Measurements from ENCODE around the gene BPIFB3. TPM values are rescaled to one million over a fixed set of nuclear protein-coding genes. Genes with fewer than 3 reads are reported as not detected.

Gene BPIFB3
- total RNA-seq, 1 experiment from 2014 or later: not detected

GRCh38 chr20:33010674-33011449 is 42.8 kb upstream of the BPIFB3 start:
- no peaks in the 10 kb centered on the region for H3K9me3 ChIP-seq (replicated peaks)
- no peak overlapping the region for H3K4me3 ChIP-seq
- 0 out of 2 replicates have a peak, but pooled peaks cover 3% of the 10 kb centered on the region for H3K4me1 ChIP-seq (replicated peaks)
- no peaks in the 10 kb centered on the region for H3K36me3 ChIP-seq
- H3K27me3 ChIP-seq (replicated peaks): no peaks in the 10 kb centered on the region; the same call in 1 of the 2 replicates
- no peak for DNase-seq (ENCODE audit: low read depth in 1 of 2, low spot score in 2 of 2)
- H3K27ac ChIP-seq: no peak overlapping the region

- no peak overlapping the region for H3K4me3 ChIP-seq
- H3K27me3 ChIP-seq (replicated peaks): no peaks in the 10 kb centered on the region; the same call in 1 of the 2 replicates
- no peak for DNase-seq (ENCODE audit: low read depth in 1 of 2, low spot score in 2 of 2)
- 0 out of 2 replicates have a peak, but pooled peaks cover 3% of the 10 kb centered on the region for H3K4me1 ChIP-seq (replicated peaks)
- H3K36me3 ChIP-seq: no peaks in the 10 kb centered on the region
- H3K27ac ChIP-seq: no peak overlapping the region
- H3K9me3 ChIP-seq (replicated peaks): no peaks in the 10 kb centered on the region
Observed at GRCh38 chr20:33012327-33013189, 41.1 kb upstream of the BPIFB3 start.

- H3K9me3 ChIP-seq (replicated peaks): no peaks in the 10 kb centered on the region
- no peak for DNase-seq (ENCODE audit: low read depth in 1 of 2, low spot score in 2 of 2)
Observed at GRCh38 chr20:33013701-33014326, 39.9 kb upstream of the BPIFB3 start.

GRCh38 chr20:33014336-33015113 is 39.2 kb upstream of the BPIFB3 start:
- no peak for DNase-seq (ENCODE audit: low read depth in 1 of 2, low spot score in 2 of 2)
- H3K36me3 ChIP-seq: no peaks in the 10 kb centered on the region
- H3K27me3 ChIP-seq (replicated peaks): no peaks in the 10 kb centered on the region; the same call in 1 of the 2 replicates
- 0 out of 2 replicates have a peak, but pooled peaks cover 3% of the 10 kb centered on the region for H3K4me1 ChIP-seq (replicated peaks)
- no peak overlapping the region for H3K4me3 ChIP-seq
- no peak overlapping the region for H3K27ac ChIP-seq
- H3K9me3 ChIP-seq (replicated peaks): no peaks in the 10 kb centered on the region

More at GRCh38 chr20:33013701-33014326, 39.9 kb upstream of the BPIFB3 start:
- Histone ChIP-seq H3K27ac (no peak overlapping the region), H3K4me3 (no peak overlapping the region), H3K4me1 (replicated peaks) (0 out of 2 replicates have a peak, but pooled peaks cover 3% of the 10 kb centered on the region), H3K27me3 (replicated peaks) (no peaks in the 10 kb centered on the region; the same call in 1 of the 2 replicates), H3K36me3 (no peaks in the 10 kb centered on the region)

- Histone ChIP-seq H3K27ac (no peak overlapping the region), H3K27me3 (replicated peaks) (no peaks in the 10 kb centered on the region; the same call in 1 of the 2 replicates), H3K4me3 (no peak overlapping the region), H3K9me3 (replicated peaks) (no peaks in the 10 kb centered on the region), H3K36me3 (no peaks in the 10 kb centered on the region), H3K4me1 (replicated peaks) (0 out of 2 replicates have a peak, but pooled peaks cover 3% of the 10 kb centered on the region)
- no peak for DNase-seq (ENCODE audit: low read depth in 1 of 2, low spot score in 2 of 2)
Observed at GRCh38 chr20:33015114-33015484, 38.6 kb upstream of the BPIFB3 start.

- Histone ChIP-seq H3K4me1 (replicated peaks) (0 out of 2 replicates have a peak, but pooled peaks cover 3% of the 10 kb centered on the region), H3K36me3 (no peaks in the 10 kb centered on the region), H3K27me3 (replicated peaks) (no peaks in the 10 kb centered on the region; the same call in 1 of the 2 replicates), H3K4me3 (no peak overlapping the region), H3K27ac (no peak overlapping the region), H3K9me3 (replicated peaks) (no peaks in the 10 kb centered on the region)
- DNase-seq (ENCODE audit: low read depth in 1 of 2, low spot score in 2 of 2): no peak
Observed at GRCh38 chr20:33015700-33016580, 37.8 kb upstream of the BPIFB3 start.

- no peaks in the 10 kb centered on the region for H3K9me3 ChIP-seq (replicated peaks)
- H3K27me3 ChIP-seq (replicated peaks): no peaks in the 10 kb centered on the region; the same call in 1 of the 2 replicates
- no peak overlapping the region for H3K27ac ChIP-seq
- DNase-seq (ENCODE audit: low read depth in 1 of 2, low spot score in 2 of 2): no peak
- H3K36me3 ChIP-seq: no peaks in the 10 kb centered on the region
- H3K4me1 ChIP-seq (replicated peaks): 0 out of 2 replicates have a peak, but pooled peaks cover 3% of the 10 kb centered on the region
- H3K4me3 ChIP-seq: no peak overlapping the region
Observed at GRCh38 chr20:33016581-33017109, 37.1 kb upstream of the BPIFB3 start.

GRCh38 chr20:33017542-33017941 is 36.2 kb upstream of the BPIFB3 start:
- Histone ChIP-seq H3K4me1 (replicated peaks) (no peaks in the 10 kb centered on the region), H3K4me3 (no peak overlapping the region), H3K27ac (no peak overlapping the region), H3K36me3 (no peaks in the 10 kb centered on the region), H3K9me3 (replicated peaks) (no peaks in the 10 kb centered on the region), H3K27me3 (replicated peaks) (no peaks in the 10 kb centered on the region)
- DNase-seq (ENCODE audit: low read depth in 1 of 2, low spot score in 2 of 2): no peak

GRCh38 chr20:33018169-33018931 is 35.4 kb upstream of the BPIFB3 start:
- H3K27me3 ChIP-seq (replicated peaks): no peaks in the 10 kb centered on the region

GRCh38 chr20:33019465-33020277 is 34.0 kb upstream of the BPIFB3 start:
- Histone ChIP-seq H3K4me3 (no peak overlapping the region), H3K27ac (no peak overlapping the region), H3K27me3 (replicated peaks) (no peaks in the 10 kb centered on the region), H3K36me3 (no peaks in the 10 kb centered on the region), H3K4me1 (replicated peaks) (no peaks in the 10 kb centered on the region), H3K9me3 (replicated peaks) (no peaks in the 10 kb centered on the region)
- no peak for DNase-seq (ENCODE audit: low read depth in 1 of 2, low spot score in 2 of 2)

More at GRCh38 chr20:33018169-33018931, 35.4 kb upstream of the BPIFB3 start:
- no peak for DNase-seq (ENCODE audit: low read depth in 1 of 2, low spot score in 2 of 2)
- Histone ChIP-seq H3K9me3 (replicated peaks) (no peaks in the 10 kb centered on the region), H3K4me3 (no peak overlapping the region), H3K27ac (no peak overlapping the region), H3K36me3 (no peaks in the 10 kb centered on the region), H3K4me1 (replicated peaks) (no peaks in the 10 kb centered on the region)

All from SJSA1 (cell line).